ENCODE results near the gene KCNK10.

GRCh38 chr14:88184956-88185355, 138.1 kb downstream of the KCNK10 start:
- TF ChIP-seq RFX5 (IDR thresholded peaks at IDR 0.05; ENCODE audit: low read depth, low read length) (no peak), ATF2 (IDR thresholded peaks at IDR 0.05; ENCODE audit: low read length) (no peak), CTCF (IDR thresholded peaks at IDR 0.05 in 2 of 3, conservative IDR thresholded peaks at IDR 0.05 in 1 of 3; ENCODE audit: control insufficient read depth in 2 of 3, extremely low read depth in 1 of 3, insufficient read depth in 1 of 3, low read depth in 3 of 3, low read length in 3 of 3) (no peak), E2F8 (IDR thresholded peaks at IDR 0.05; ENCODE audit: low read depth, partially characterized antibody) (no peak), CHD4 (IDR thresholded peaks at IDR 0.05) (no peak), USF2 (IDR thresholded peaks at IDR 0.05; ENCODE audit: borderline replicate concordance, low read depth, low read length) (no peak), ASH2L (IDR thresholded peaks at IDR 0.05; ENCODE audit: borderline replicate concordance, low read depth) (no peak), MYC (IDR thresholded peaks at IDR 0.05; ENCODE audit: insufficient read depth, insufficient read length, insufficient replicate concordance, low read length, severe bottlenecking) (no peak), BACH1 (IDR thresholded peaks at IDR 0.05; ENCODE audit: borderline replicate concordance) (no peak), CUX1 (IDR thresholded peaks at IDR 0.05; ENCODE audit: insufficient replicate concordance, low read depth, low read length) (no peak), CREB1 (IDR thresholded peaks at IDR 0.05; ENCODE audit: low read depth) (no peak), TCF3 (IDR thresholded peaks at IDR 0.05; ENCODE audit: borderline replicate concordance, insufficient read depth, low read depth, low read length) (no peak), EZH2 (IDR thresholded peaks at IDR 0.05; ENCODE audit: borderline replicate concordance, control insufficient read depth, low read depth, low read length) (no peak)
